ENCODE data around the gene KAZN. TPM values are rescaled to one million over a fixed set of nuclear protein-coding genes. Genes with fewer than 3 reads are reported as not detected.

Gene KAZN
- total and polyA plus RNA-seq, 2 of the 8 experiments (the other 6 are each of a cell fraction or from before 2014, with no cell fraction given) = 3.7 to 11.8 TPM

GRCh38 chr1:14602136-14602535 lies 3.7 kb downstream of the KAZN start:
- Histone ChIP-seq H3K4me2 (ENCODE audit: insufficient read depth in 1 of 2, low read depth in 2 of 2, low read length in 2 of 2) (peak overlapping the region; percentile 30 to 81; a peak in 2 of 4 replicates), H4K20me1 (replicated peaks in 1 of 2; ENCODE audit: control insufficient read depth in 1 of 2, insufficient read depth in 2 of 2, low read length in 2 of 2) (no peaks in the 10 kb centered on the region), H3K4ac (replicated peaks; ENCODE audit: insufficient read length, low read depth, low read length) (no peak overlapping the region), H2BK20ac (ENCODE audit: low read length) (no peak overlapping the region), H3K18ac (ENCODE audit: extremely low read depth, low read length) (no peak overlapping the region; the same call in 1 of the 2 replicates), H3K56ac (replicated peaks; ENCODE audit: insufficient read length, low read depth, low read length) (no peak overlapping the region), H3K23me2 (ENCODE audit: low read depth, low read length) (peaks cover 16% of the 10 kb centered on the region; the same call in 1 of the 2 replicates), H4K91ac (replicated peaks; ENCODE audit: insufficient read length, low read length) (no peak overlapping the region), H3K23ac (ENCODE audit: insufficient read length) (no peak overlapping the region), H4K5ac (ENCODE audit: insufficient read length, low read depth, low read length) (no peak overlapping the region), H2BK12ac (ENCODE audit: low read depth, low read length) (no peak overlapping the region), H3K27me3 (replicated peaks in 1 of 4; ENCODE audit: control insufficient read depth in 3 of 4, extremely low read depth in 1 of 4, insufficient read depth in 3 of 4, low read length in 3 of 4) (peaks cover 1 to 20% (median 17%) of the 10 kb centered on the region in 4 experiments), H2BK5ac (ENCODE audit: low read depth, low read length) (no peak overlapping the region), H2AK5ac (ENCODE audit: low read depth, low read length) (no peak overlapping the region), H3K4me3 (ENCODE audit: extremely low read depth in 1 of 4, insufficient read depth in 2 of 4, low read depth in 3 of 4, low read length in 4 of 4) (no peak overlapping the region), H3K36me3 (ENCODE audit: control insufficient read depth in 2 of 4, insufficient read depth in 4 of 4, low read length in 3 of 4) (no peaks in the 10 kb centered on the region), H3K27ac (ENCODE audit: low read depth, low read length) (no peak overlapping the region), H2AFZ (ENCODE audit: low read length) (no peak overlapping the region), H2BK15ac (ENCODE audit: low read length) (no peak overlapping the region), H3K9me3 (ENCODE audit: insufficient read depth in 2 of 2, low read depth in 1 of 2, low read length in 1 of 2) (no peaks in the 10 kb centered on the region), H3K14ac (ENCODE audit: insufficient read length) (no peak overlapping the region), H4K8ac (ENCODE audit: extremely low read depth, insufficient read depth, low read length) (no peak overlapping the region), H3K9ac (replicated peaks in 1 of 4; ENCODE audit: extremely low read depth in 1 of 4, low read depth in 3 of 4, low read length in 3 of 4) (no peak overlapping the region), H3K79me1 (ENCODE audit: low read depth, low read length) (peaks cover 5% of the 10 kb centered on the region; the same call in 1 of the 2 replicates), H3K79me2 (ENCODE audit: control insufficient read depth in 1 of 2, insufficient read depth in 2 of 2, low read length in 2 of 2) (peaks cover 0 to 15% of the 10 kb centered on the region in 2 experiments; a peak in 2 of 4 replicates), H3K4me1 (replicated peaks in 1 of 4; ENCODE audit: control insufficient read depth in 3 of 4, insufficient read depth in 4 of 4, low read length in 3 of 4) (peaks cover 15 to 26% (median 16%) of the 10 kb centered on the region in 4 experiments; a peak in 6 of 7 replicates), H2BK120ac (replicated peaks; ENCODE audit: low read depth, low read length) (no peak overlapping the region)
- CTCF ChIA-PET (ENCODE audit: partially characterized antibody) = interaction anchor here (1.2 kb wide), 1 partner anchor 9 kb away, joined by 6 read pairs; no protein-coding TSS in a partner anchor
- whole genome bisulfite sequencing, 2 experiments (ENCODE audit: extremely low coverage in 1 of 2, insufficient coverage in 1 of 2, insufficient read length in 1 of 2, insufficient replicate concordance in 2 of 2, low coverage in 1 of 2, low lambda C conversion rate in 2 of 2, missing lambda C conversion rate in 1 of 2) = 53% methylated on average over 9 of the region's 9 CpGs; no CpG with 5 or more reads in 1 of the 2 experiments
- no peak for DNase-seq (ENCODE audit: low read depth in 1 of 2, low spot score in 2 of 2)
- no peak for FAIRE-seq
- TF ChIP-seq SP4 (IDR thresholded peaks at IDR 0.05; ENCODE audit: low read length) (no peak), FOSL1 (IDR thresholded peaks at IDR 0.05; ENCODE audit: insufficient read depth, low read depth, low read length) (no peak), ATF3 (IDR thresholded peaks at IDR 0.05; ENCODE audit: insufficient read depth, low read depth, low read length) (no peak), RAD21 (IDR thresholded peaks at IDR 0.05 in 1 of 2, conservative IDR thresholded peaks at IDR 0.05 in 1 of 2; ENCODE audit: low read depth in 2 of 2, low read length in 2 of 2) (no peak), TEAD4 (IDR thresholded peaks at IDR 0.05; ENCODE audit: low read depth, low read length) (no peak), EP300 (IDR thresholded peaks at IDR 0.05; ENCODE audit: borderline replicate concordance in 1 of 2, low read depth in 2 of 2, low read length in 2 of 2) (no peak), RXRA (IDR thresholded peaks at IDR 0.05; ENCODE audit: insufficient read depth, low read depth, low read length) (no peak), PHF8 (conservative IDR thresholded peaks at IDR 0.05; ENCODE audit: low read depth, low read length) (no peak)
- POLR2A ChIA-PET (ENCODE audit: partially characterized antibody) = no interaction called here
